Mucosa of stomach (tissue), 1 donor: ENCODE data around the gene GRIA1.
"Not testable (repeated sequence)": the region's sequence is repeated elsewhere in the genome, so short reads cannot be mapped to it uniquely, and the experiment has no call there.

Experiments
- H3K27me3 ChIP-seq: one replicate; pipeline ENCODE4 v1.7.0; 2013; ENCODE audit warnings: mild to moderate bottlenecking, low read length; ENCODE audit not compliant: control insufficient read depth, insufficient read depth
- H3K36me3 ChIP-seq: one replicate; pipeline ENCODE4 v1.7.0; 2013; ENCODE audit warnings: low read length; ENCODE audit not compliant: control insufficient read depth, insufficient read depth
- H3K4me1 ChIP-seq: one replicate; pipeline ENCODE4 v1.7.0; 2013; ENCODE audit warnings: mild to moderate bottlenecking, low read length; ENCODE audit not compliant: control insufficient read depth, insufficient read depth
- H3K4me3 ChIP-seq: one replicate; pipeline ENCODE4 v1.7.0; 2013; ENCODE audit warnings: low read length
- H3K9ac ChIP-seq: one replicate; pipeline ENCODE4 v1.7.0; 2013; ENCODE audit warnings: mild to moderate bottlenecking, low read length, moderate library complexity
- H3K9me3 ChIP-seq: one replicate; pipeline ENCODE4 v1.7.0; 2013; ENCODE audit warnings: mild to moderate bottlenecking, low read length, moderate library complexity; ENCODE audit not compliant: control insufficient read depth
- donor health status: Pancreatic carcinoma.

GRIA1 gene

DNA sequence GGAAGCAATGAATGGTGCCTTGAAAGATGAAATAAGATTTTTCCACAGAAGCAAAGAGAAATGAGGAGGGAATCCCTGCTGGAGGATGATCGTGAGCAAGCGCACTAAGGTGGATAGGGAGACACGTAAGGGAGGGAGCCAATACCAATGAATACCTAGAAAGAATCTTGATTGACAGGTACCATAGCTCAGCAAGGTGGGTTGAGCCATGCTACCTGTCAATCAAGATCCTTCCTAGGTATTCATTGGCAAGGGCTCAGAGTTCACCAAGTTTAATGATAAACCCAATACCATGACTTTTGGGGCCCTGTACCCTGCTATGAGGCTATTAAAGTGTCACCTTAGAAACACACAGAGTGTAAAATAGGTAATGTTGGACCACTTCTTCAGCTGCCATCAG, 226.8 kb downstream of the GRIA1 start:
- no peaks in the 10 kb centered on the region for H3K4me1 ChIP-seq

DNA sequence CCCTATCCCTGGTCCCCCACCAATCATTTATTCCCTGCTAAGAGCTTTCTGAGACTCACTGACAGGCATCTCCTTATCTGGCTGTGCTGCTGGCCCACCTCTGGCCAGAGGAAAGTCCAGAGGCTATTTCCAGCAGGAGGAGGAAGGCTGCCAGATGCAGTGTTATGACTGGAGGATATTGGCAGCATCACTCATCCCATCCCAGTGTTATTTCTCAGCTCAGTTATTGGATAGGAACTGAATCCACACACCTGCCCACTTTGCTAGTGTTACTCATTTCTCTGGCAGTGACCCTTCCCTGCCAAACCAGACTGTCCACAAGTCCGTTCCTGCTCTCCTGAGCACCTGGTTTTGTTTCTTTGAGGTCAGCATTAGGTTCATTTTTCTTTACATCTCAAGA, 228.2 kb downstream of the GRIA1 start:
- Histone ChIP-seq H3K36me3 (no peaks in the 10 kb centered on the region), H3K27me3 (no peaks in the 10 kb centered on the region), H3K4me1 (no peaks in the 10 kb centered on the region), H3K9ac (no peak overlapping the region), H3K4me3 (no peak overlapping the region), H3K9me3 (no peaks in the 10 kb centered on the region)

More for the DNA sequence above, 226.8 kb downstream of the GRIA1 start:
- no peaks in the 10 kb centered on the region for H3K27me3 ChIP-seq
- no peaks in the 10 kb centered on the region for H3K36me3 ChIP-seq
- no peak overlapping the region for H3K9ac ChIP-seq
- H3K4me3 ChIP-seq = no peak overlapping the region
- no peaks in the 10 kb centered on the region for H3K9me3 ChIP-seq

GRCh38 chr5:153719324-153719723, 228.9 kb downstream of the GRIA1 start:
- no peak overlapping the region for H3K4me3 ChIP-seq
- no peaks in the 10 kb centered on the region for H3K9me3 ChIP-seq
- no peaks in the 10 kb centered on the region for H3K27me3 ChIP-seq
- no peaks in the 10 kb centered on the region for H3K36me3 ChIP-seq
- H3K9ac ChIP-seq = no peak overlapping the region
- no peaks in the 10 kb centered on the region for H3K4me1 ChIP-seq

- H3K9ac ChIP-seq, H3K9me3 ChIP-seq, H3K4me3 ChIP-seq, H3K27me3 ChIP-seq, H3K36me3 ChIP-seq, H3K4me1 ChIP-seq: not testable (repeated sequence)
These were observed 232.6 kb downstream of the GRIA1 start for GRCh38 chr5:153723022-153723610.

GRCh38 chr5:153742060-153742459, 251.6 kb downstream of the GRIA1 start:
- Histone ChIP-seq H3K4me3 (no peak overlapping the region), H3K27me3 (no peaks in the 10 kb centered on the region), H3K9me3 (no peaks in the 10 kb centered on the region), H3K9ac (no peak overlapping the region), H3K36me3 (no peaks in the 10 kb centered on the region), H3K4me1 (no peaks in the 10 kb centered on the region)

- Histone ChIP-seq H3K4me3 (no peak overlapping the region), H3K27me3 (no peaks in the 10 kb centered on the region), H3K9me3 (no peaks in the 10 kb centered on the region), H3K36me3 (no peaks in the 10 kb centered on the region), H3K9ac (no peak overlapping the region), H3K4me1 (no peaks in the 10 kb centered on the region)
These were observed 254.3 kb downstream of the GRIA1 start for GRCh38 chr5:153744751-153745150.

GRCh38 chr5:153745778-153746395, 255.4 kb downstream of the GRIA1 start:
- H3K27me3 ChIP-seq = no peaks in the 10 kb centered on the region
- H3K9me3 ChIP-seq = no peaks in the 10 kb centered on the region
- no peak overlapping the region for H3K9ac ChIP-seq
- H3K4me1 ChIP-seq = no peaks in the 10 kb centered on the region
- no peaks in the 10 kb centered on the region for H3K36me3 ChIP-seq
- H3K4me3 ChIP-seq = no peak overlapping the region

DNA sequence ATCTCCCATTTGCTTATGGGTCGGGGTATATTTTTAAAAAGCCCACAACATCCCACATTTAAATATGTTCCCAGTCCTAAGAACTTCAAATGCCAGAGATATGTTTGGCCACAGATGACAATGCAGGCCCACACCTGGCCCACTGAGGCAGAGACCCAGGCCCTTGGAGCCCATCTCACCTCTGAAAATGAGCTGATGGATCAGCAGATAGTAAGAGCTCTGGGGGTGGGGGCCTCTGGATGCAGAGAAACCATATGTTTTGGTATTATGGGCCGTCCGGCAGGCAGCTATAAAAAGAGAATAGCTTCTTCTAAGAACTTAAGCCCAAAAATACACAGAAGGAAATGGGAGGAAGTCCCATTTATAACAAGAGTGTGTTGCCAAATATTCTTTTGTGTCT, 256.0 kb downstream of the GRIA1 start:
- no peaks in the 10 kb centered on the region for H3K27me3 ChIP-seq
- no peak overlapping the region for H3K9ac ChIP-seq
- H3K36me3 ChIP-seq = no peaks in the 10 kb centered on the region
- H3K9me3 ChIP-seq = no peaks in the 10 kb centered on the region
- H3K4me3 ChIP-seq = no peak overlapping the region
- no peaks in the 10 kb centered on the region for H3K4me1 ChIP-seq

- H3K36me3 ChIP-seq = no peaks in the 10 kb centered on the region
- H3K9ac ChIP-seq = no peak overlapping the region
- no peak overlapping the region for H3K4me3 ChIP-seq
- no peaks in the 10 kb centered on the region for H3K27me3 ChIP-seq
- H3K4me1 ChIP-seq = no peaks in the 10 kb centered on the region
- no peaks in the 10 kb centered on the region for H3K9me3 ChIP-seq
These were observed 258.4 kb downstream of the GRIA1 start for GRCh38 chr5:153748823-153749222.

- H3K4me3 ChIP-seq = no peak overlapping the region
- no peak overlapping the region for H3K9ac ChIP-seq
- H3K4me1 ChIP-seq = no peaks in the 10 kb centered on the region
- H3K27me3 ChIP-seq = no peaks in the 10 kb centered on the region
- no peaks in the 10 kb centered on the region for H3K36me3 ChIP-seq
- no peaks in the 10 kb centered on the region for H3K9me3 ChIP-seq
These were observed 259.5 kb downstream of the GRIA1 start for GRCh38 chr5:153749960-153750359.

DNA sequence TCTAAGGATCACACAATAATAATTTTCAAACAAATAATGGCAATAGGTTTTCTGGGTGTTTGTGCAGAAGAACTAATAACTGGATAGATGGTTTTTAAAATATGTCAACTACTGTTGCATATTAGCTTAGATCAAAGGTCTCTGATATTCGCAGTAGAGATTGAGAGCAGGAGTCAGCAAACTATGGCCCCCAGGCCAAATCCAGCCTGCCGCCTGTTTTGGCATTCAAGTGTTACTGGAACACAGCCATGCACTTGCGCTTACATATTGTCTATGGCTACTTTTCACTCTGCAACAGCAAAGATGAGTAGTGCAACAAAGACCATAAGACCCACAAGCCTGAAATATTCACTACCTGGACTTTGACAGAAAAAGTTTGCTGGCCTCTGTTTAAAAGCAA, 260.8 kb downstream of the GRIA1 start:
- no peaks in the 10 kb centered on the region for H3K27me3 ChIP-seq
- H3K4me3 ChIP-seq = no peak overlapping the region
- H3K36me3 ChIP-seq = no peaks in the 10 kb centered on the region
- no peaks in the 10 kb centered on the region for H3K4me1 ChIP-seq
- no peak overlapping the region for H3K9ac ChIP-seq
- H3K9me3 ChIP-seq = no peaks in the 10 kb centered on the region

DNA sequence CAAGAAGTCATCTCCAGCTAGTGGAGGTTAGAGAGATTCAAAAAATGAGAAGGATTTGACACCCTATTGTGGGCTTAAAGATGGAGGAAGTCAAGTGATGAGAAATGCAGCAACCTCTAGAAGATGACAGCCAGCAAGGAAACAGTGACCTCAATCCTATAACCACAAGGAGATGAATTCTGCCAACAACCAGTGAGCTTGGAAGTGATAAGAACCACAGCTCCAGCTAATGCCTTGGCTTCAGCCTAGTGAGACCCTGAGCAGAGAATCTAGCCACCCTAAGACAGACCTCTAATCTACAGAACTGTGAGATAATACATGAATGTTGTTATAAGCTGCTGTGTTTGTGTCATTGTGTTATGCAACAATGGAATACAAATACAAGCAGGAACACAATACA, 262.4 kb downstream of the GRIA1 start:
- Histone ChIP-seq H3K27me3 (no peaks in the 10 kb centered on the region), H3K4me3 (no peak overlapping the region), H3K9me3 (no peaks in the 10 kb centered on the region), H3K4me1 (no peaks in the 10 kb centered on the region), H3K9ac (no peak overlapping the region), H3K36me3 (no peaks in the 10 kb centered on the region)
